NCI-H1048 (cell line): ENCODE measurements around the gene IDUA.

Source experiments
- DNase-seq: peaks from one replicate; lab custom pipeline; 2025; lab: John Stamatoyannopoulos, UW

The IDUA gene

DNA sequence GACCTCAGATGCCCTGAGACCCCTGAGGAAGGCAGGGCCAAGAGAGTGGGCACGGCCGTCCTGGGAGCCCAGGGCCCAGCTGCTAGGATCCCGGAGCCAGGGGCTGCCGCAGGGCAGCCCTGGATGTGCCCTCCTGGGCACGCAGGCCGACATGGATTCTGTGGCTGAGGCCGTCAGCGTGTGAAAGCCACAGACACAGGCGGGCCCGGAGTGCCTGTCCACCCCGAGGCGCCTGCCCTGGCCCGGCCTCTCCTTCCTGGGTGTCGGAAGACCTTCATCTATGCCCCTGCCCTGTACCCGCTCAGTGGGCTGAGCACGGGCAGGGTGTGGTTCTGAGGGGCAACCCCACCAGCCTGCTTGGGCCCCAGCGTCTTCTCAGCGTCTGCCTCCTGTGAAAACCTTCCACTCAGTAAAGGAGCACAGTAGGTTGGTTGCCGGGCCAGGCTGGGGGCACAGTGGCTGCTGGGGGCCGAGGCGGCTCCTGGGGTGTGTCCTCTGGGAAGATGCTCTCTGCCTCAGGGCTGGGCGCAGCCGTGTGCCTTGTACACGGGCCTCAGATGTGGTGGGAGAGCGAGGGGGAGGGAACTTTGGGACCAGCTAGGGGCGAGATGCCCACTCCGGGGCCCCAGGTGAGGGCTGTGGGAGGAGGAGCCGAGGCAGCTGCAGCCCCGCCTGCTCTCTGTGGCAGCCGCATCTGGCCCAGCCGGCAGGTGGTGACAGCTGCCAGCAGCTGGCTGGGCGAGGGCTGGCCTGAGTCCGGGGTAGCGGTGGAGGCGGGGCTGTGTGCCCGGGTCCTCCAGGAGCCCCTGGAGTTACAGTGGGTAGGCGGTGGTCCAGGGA is 45.3 kb downstream of the IDUA start:
- DNase-seq = no peak

GRCh38 chr4:1032861-1033260 is 46.0 kb downstream of the IDUA start:
- no peak for DNase-seq

DNA sequence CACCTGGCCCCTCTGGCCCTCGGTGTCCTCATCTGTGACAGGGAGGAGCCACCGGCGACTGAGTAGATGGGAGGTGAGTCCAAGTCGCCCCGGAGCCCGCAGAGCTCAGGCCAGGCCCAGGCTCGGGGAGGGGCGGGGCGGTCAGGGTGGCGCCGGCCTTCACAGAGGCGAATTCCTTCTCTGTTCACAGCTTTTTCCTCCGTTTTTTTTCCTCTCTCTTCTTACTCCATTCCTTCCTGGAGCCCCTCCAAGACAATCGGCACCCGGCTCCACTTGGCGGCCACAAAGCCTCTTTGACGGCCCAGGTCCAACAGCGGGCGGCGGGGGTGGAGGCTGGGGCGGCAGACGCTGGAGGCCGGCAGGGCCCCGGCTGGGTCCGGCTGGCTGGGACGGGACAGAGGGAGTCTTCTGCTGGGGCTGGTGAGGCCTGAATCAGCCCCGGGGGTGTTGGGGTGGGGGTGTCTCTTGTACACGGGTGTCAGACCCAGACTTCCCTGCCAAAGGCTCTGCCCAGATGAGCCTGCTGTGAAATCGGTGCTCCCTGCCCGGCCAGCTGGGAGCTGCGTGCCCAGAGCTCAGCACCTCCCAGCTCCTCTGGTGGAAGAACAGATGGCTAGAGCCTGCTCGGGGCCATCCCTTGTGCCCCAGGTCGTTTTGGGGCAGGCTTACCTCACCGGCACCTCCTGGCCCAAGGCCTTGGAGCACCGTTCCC is 47.2 kb downstream of the IDUA start:
- DNase-seq = no peak

DNA sequence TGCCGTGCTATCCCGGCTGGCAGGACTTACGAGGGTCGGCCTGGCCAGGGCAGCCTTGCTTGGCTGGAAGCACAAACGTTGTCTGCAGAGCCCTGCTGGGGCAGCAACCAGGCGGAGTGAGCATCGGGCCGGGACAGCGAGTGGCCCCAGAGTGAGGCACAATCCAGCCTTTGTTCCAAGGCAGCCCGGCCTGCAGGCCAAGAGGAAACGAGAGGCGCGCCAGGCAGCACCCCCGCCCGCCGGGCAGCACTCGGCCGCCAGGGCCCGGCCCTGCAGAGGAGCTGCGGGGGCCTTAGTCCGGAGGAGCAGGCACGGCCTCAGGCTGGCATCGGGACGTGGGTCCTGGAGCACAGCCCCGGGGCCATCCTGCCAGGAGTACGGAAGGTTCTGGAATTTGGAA is 48.7 kb downstream of the IDUA start:
- DNase-seq = no peak

DNA sequence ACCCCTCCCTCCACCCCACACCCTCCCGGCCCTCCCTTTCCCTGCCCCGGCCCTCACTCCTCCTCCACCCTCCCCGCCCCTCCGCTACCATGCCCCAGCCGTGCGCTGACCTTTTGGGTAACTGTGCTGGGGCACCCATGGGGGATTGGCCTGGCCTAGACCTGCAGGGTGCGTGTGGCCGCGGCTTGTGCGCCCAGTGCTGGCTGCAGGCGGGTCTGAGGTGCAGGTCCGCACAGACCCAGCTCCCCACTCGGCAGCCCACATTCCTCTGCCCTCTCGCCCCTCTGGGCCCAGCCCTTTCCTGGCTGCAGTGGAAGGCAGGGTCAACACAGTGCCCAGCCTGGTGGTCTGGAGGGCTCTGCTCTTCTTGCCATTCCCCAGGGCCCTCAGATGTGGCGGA is 49.3 kb downstream of the IDUA start:
- no peak for DNase-seq

DNA sequence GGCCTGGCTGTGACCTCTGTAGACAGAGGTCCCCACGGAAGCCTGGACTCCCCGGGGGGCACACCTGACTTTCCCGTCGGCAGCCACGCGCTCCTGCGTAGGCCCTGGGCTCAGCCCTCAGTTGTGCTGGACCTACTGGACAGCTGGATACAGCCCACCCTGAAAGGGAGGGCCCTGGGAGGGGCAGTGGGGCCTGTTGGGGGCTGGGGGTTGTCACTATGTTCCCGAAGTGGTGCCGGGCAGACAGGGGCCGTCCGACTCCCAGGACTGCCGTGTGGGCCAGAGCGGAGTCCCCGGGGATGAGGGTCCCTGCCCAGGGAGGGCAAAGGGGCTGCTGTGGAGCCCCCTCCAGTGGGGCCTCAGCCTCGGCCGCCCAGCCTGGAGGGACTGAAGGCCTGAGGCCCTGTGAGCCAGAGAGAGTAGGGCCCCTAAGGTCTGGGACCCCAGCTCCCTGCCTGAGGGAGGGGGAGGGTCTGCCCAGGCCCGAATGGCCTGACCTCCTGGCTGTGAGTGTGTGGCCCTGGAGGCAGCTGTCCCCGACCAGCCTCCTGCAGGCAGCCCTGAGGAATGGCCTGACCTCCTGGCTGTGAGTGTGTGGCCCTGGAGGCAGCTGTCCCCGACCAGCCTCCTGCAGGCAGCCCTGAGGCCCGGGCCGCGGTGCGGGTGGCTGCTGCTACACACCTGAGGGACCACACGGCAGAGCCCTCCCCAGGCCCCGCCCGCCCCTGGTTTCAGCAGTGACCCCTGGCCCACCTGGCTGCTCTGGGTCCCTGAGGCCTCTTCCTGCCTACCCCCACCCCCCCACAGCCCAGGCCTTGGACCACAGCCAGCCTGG is 50.3 kb downstream of the IDUA start:
- no peak for DNase-seq

GRCh38 chr4:1038948-1039492 is 52.2 kb downstream of the IDUA start:
- no peak for DNase-seq

- no peak for DNase-seq
Observed at GRCh38 chr4:1039493-1040343, 52.9 kb downstream of the IDUA start.

- DNase-seq = no peak
Observed at GRCh38 chr4:1040344-1041146, 53.7 kb downstream of the IDUA start.

DNA sequence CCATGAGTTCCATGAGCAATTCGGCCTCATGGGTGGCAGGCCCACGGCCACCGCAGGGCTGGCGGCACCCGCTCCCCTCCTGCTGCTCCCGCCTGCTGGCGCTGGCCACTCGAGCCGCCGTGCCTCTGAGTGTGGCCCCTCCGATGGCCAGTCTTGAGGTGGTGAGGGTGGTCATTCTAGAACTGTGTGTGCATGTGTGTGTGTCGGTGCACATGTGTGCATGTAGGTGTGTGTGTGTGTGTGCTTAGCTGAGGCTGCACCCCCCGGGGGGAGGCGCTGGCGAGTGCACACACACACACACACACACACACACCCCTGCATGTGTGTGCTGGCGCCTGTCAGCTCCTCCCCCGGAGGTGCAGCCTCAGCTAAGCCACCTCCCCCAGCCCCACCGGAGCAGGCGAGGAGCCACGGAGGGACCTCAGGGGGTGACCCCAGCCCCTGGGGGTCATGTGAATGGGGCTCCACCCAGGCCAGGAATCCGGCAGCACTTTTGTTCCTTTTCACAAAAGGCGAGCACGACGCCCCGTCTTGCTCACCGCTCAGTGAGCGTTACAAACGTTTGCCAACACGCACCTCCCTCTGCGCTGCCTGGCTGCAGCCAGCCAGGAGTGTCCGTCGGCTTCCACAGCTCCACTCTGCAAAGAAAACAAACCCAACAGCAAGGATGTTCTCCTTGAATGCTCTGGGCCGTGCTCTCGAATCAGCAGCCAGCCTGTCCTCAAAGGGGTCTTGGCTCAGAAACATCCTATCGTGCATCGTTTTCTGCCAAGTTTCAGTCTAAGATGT is 54.5 kb downstream of the IDUA start:
- DNase-seq = no peak

DNA sequence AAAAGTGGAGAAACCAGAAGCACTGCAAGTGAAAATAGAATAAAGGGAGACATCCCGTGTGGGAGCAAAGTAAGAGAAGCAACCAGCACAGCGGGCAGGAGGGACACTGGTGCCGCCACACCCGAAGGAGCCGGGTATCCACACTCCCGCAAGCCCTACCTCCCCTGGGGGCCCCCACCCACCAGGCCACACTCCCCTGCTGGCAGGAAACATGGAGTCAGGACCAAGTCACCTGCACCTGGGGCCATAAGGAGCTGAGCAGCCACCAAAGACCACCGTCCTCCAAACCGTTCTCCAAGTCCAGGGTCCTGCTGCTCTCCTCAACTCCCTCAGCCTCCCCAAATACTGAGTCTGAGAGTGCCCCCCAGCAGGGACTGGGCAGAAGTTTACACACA is 55.1 kb downstream of the IDUA start:
- no peak for DNase-seq

DNA sequence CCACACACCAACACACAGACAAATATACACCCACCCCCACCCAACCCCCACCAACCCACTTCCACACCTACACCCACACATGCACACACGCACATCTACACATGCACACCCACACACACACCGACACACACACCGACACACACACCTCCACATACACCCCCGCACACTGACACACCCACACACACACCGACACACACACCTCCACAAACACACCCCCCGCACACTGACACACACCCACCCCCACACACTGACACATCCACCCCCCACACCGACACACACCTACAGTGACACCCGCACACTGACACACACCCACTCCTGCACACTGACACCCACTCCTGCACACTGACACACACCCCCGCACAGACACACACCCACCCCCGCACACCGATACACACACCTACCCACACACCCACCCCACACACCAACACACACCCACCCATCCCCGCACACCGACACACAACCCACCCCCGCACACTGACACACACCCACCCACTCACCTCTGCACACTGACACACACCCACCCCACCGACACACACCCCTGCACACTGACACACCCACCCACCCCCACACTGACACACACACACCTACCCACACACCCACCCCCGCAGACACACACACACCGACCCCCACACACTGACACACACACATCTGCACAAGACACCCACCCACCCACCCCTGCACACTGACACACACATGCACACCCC is 55.7 kb downstream of the IDUA start:
- no peak for DNase-seq

DNA sequence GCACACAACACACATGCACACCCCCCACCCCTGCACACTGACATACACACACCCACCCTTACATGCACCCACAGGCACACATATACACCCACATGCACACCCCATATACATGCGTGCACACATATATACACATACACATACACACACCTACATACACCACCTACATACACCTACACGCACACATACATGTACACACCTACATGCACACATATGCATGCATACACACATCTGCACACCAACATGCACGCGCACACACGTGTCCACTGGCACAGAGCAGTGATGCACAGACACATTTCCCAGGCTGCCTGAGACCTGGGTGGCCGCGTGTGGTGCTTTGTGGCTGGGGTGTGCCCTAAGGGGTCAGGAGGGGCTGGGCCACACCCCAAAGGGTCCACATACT is 56.3 kb downstream of the IDUA start:
- no peak for DNase-seq

GRCh38 chr4:1043651-1044468 is 57.0 kb downstream of the IDUA start:
- no peak for DNase-seq

DNA sequence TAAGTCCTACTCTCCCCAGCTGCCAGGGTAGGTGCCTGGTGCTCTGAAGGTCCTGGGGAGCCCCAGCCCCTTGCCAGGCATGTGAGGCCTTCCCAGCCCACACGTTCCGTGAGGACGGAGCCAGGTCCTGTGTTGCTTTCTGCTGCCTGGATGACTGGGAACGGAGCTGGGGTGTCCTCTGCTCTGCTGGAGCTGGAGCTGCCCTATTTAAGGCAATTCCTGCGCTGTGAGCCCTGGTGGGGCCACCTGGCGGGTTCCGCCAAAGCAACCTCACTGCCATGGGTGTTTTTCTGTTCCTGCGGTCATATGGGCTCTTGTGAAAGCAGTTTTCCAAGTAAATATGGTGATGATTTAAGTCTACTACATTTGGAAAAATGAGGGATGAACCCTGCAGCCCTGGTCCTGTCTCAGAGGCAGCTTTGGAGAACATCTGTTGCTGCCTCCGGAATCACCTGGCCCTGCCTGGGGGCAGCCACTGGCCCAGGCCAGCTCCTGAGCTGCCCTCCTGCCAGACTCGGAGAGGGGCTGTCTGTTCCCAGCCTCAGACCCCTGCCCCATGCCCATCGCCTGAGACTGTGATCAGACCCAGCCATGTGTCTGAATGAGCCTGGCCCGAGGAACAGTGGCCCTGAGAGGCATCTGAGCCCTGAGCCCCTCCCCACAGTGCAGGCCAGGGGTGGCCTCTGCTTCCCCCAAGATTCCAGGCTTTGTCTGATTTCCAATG is 57.8 kb downstream of the IDUA start:
- DNase-seq = no peak

GRCh38 chr4:1045193-1045594 is 58.4 kb downstream of the IDUA start:
- DNase-seq = no peak

- no peak for DNase-seq
Observed at GRCh38 chr4:1045595-1046201, 58.9 kb downstream of the IDUA start.
